NCI-H82 (cell line): ENCODE results near the gene VCX2.
"Not testable (repeated sequence)": the region's sequence is repeated elsewhere in the genome, so short reads cannot be mapped to it uniquely, and the experiment has no call there.

ENCODE experiments used
- DNase-seq: peaks from one replicate; lab custom pipeline; 2025; lab: John Stamatoyannopoulos, UW

VCX2 gene

DNA sequence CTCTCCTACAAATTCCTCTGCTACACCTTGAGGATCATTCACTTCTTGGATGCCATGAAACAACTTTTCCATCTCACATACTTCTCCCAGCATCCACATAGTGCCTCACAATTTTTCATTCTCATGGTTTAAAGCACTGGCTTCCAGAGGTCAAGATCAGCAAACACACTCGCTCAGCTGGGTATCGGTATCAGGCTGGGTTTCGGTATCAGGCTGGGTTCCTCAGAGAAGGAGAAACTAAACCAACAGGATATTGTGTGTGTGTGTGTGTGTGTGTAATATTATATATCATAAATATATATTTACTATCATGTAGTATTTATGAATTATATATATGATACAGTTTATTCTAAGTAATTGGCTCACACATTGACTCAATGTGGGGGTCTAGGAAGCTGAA is at the start of gene VCX2:
Gene VCX2 (minus strand): TSS at position 99 of the 400 bp plus-strand sequence. CDS start 624 bp downstream, outside the sequence.
- DNase-seq: not testable (repeated sequence)

DNA sequence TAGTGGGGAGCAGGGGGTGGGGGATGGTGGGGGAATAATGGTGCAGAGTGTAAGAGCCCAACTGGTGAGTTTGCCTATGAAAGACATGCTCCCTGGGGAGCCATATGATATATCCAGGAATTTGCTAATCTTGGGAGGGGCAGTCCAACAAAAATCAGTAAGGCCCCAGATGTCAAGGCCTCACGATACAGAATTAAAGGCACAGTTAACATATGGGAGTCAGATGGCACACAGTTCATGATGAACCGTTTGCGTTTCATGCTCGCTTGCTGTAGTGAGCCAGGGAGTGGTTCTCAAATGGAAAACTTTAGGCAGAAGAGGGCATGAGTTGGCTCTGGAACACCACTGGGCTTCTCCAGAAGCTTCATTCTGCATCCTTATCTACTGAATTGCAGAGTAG is 33.9 kb upstream of the VCX2 start:
- DNase-seq: peak; percentile 80

DNA sequence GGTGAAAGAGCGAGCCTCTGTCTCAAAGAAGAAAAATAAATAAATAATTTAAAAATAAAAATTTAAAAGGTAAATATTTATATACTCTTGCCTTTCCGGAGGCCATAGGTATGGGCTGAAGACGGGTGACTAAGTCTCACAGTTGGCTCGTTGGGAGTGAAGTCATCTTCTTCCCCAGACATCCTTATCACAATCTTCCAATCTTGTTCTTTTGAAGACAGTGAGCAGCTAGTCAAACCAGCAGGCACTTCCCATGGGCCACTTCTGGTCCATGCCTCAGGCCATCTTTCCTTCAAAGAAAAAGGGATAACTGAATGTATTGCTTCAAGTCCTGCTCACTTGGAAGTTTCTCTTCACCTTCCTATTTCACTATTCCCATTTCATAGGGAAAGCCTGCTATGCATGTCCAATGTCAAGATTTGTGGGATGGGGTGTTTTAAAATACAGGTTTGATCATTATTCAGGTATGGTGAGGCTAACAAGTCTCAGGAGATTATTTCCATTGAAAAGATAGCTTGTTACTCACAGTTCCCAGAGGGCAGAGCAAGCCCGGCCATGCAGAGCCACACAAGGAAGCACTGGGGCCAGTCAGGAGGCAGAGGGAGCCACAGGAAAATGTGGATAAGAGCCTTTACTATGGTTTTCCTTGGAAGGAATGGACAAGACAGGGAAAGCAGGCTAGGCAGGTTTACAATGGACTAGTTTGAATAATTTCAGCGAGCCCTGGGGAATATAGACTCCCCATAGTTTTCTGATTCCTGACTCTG is 33.3 kb upstream of the VCX2 start:
- DNase-seq: no peak

DNA sequence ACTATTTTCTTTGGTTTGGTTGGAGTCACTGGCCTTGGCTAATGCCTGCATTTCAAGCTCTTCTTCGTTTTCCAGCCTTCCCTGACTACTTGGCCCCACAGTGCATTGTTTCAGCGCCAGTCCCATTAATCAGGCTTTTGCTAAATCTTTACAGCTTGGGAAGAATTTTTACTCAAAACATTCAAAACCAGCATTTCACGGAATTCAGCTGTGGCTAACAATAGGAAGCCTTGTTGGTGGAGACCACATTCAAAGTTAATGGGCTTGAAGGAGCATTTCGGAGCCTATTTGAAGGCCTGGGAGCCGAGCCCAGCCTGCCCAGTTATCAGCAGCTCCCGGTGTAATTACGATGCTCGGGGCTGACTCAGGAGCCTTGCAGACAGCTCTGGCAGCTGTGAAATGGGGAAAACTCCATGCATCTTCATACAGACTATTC is 30.8 kb upstream of the VCX2 start:
- DNase-seq: peak; percentile 50

DNA sequence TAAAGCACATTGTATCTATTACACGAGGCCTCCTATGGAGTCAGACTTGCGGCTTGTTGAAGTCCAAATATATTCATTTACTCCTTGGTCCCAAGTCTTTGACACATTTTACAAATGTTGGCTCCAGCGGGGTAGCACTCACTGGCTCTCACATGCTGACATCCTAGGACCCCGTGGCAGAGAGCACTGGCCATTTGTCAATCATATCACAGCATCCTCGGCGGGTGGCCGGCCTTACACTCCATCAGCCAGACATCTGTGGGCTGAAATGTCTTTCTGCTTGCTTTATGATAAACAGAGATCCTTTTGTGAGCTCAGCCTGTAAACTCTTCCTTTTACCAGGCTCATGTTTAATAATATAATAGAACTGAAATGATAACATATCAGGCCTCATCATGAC is 25.7 kb upstream of the VCX2 start:
- DNase-seq: no peak

DNA sequence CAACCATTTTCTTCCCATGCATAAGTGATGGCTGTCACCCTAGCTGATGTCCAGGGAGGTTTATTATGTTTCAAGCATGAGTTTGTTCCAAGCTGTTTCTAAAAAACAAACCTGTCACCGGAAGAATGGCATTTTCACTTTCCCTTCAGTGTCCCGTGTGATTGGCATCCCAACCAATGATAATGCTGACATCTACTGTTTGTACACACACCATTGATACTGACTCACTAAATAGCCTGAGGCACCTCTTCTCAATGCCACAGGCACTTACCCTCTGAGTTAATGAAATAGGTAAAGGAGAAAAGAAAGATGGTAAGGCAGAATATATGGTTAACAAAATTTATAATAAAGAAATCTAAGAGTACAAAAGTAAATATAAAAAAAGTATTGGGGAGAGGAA is 23.1 kb upstream of the VCX2 start:
- no peak for DNase-seq

DNA sequence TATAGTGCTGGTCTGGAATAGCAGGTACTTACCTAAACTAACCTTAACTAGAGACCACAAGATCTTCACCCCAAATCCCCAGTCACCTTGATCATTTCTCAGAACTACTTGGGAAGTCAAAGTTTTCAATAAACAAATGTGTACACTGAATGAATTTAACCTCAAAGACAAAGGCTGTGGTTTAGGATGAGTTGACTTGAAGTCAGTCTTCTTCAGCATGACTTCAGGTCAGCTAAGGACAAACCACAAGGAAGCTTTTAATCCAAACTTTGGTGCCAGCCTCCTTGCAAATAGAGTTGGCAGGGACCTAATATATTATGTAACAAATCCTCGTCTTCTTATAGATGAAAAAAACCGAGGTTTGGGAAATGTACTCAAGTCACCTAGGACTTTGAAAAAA is 21.2 kb upstream of the VCX2 start:
- no peak for DNase-seq

DNA sequence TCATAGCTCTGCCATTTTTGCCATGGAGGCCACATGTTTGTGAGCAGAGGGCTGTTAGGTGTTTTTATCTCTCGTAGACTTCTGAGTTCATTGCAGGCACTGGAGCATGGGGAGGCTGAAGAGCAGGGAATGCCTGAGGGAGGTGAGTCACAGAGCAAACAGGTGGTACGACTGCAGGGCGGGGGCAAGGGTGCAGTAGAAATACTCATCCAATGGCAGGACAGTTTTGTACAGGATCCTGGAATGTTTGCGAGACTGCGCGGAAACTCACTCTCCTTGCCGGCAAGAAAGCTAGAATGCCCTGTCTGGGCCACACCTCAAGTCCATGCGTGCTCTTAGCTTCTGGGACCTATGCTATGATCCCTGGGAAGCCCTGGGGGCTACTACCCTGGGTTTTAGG is 20.0 kb upstream of the VCX2 start:
- no peak for DNase-seq

DNA sequence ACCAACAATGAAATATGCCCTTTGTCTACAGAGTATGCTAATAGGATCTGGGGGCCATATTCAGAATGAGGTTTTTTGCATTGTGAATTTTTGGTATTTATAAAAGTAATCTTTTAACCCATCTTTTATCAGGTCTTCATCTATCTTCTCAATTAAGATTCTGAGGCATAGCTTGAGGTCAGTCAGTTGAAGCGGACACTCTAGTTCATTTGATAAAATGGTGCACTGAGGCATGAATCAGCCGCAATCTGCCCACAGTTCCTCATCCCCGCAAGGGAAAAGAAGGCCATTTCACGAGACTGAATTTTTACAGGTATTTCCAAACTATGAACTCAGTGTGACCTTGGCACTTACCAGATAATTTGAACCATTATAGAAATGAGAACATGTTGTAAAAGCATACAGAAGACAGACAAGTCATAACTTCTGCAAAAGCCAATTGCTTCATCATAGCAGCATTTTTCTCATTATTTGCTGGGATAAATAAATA is 19.3 kb upstream of the VCX2 start:
- DNase-seq: no peak

DNA sequence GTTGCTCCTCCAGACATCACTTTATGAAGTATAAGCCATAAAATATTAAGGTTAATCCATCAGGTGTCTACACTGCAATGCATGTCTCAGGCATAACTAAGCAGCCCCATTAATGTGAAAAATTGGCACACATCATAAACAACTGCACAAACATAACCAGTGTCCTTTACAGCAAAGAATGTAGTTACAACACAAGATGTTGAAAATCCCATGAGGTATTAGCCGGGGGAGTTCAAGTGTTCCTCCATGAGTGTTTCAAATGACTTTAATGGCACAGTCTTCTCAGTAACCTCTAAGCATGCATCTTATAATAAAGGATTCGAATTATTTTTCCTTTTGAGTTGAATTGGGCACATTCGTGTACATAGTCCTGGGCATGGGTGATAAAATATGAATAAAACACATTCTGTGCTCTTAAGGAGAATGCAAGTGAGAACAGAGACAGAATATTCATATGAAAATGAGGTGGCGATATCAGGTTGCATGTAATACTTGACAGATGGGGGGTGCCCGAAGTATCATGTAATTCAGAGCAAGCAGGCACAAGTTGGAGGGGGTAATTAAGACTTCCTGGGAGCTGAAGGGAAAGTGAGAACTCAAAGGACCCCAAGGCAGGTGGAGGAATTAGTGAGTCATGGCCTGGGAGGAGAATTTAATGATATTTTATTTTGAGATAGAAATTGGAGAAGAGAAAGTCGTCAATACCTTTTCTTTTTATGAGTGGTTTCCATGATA is 18.2 kb upstream of the VCX2 start:
- no peak for DNase-seq

DNA sequence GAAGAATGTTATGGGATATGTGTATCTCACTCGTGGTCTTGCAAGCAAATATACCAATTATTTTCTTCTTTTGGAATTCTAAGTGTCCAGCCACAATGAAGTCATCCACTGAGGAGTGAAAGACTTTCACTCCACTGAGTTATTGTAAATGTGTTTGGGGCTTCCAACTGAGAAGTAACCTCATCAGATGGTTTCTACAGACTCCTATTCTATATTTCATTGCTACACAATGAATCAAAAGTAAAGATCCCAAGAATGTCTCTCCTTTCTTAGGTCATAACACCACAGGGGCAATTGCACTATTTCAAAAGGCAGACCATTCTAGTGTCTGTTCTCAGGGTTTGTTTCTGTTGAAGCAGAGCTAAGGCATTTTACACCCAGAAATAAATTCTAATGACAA is 12.3 kb upstream of the VCX2 start:
- DNase-seq: no peak

DNA sequence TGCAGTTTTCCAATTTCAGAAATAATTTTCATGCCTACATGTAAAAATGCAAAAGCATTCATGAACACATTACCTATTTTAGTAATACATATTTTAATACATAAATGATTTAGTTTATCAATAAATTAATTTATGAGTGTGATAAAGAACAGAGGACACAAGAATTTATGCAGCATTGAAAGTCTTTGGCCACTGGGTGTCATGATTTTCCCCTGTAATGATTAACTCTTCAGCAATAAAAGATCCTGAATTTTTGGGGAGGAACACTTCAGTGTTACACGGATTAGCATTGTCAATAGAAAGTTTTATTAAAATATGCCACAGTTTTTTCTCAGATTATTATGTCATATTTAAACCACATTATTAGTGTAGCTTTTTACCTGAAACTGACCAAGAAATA is 8.6 kb upstream of the VCX2 start:
- peak; percentile 19 for DNase-seq

DNA sequence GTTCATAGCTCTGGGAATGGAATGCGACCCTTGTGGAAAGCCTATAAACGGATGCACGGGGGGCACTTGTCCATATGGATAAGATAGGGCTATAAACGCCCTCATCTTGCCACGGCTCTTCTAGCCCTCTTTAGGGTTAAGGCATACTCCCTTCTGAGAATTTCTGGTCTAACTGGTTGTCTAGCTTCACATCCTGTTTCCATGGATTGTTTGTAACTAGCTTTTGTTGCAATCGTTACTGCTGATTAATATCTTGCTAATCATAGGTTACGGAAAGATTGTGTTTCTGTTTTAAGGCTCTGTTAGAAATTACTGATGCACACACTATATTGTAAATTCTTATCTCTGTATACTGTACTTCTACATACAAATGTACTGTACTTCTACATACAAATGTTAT is 17.1 kb downstream of the VCX2 start:
- DNase-seq: not testable (repeated sequence)

DNA sequence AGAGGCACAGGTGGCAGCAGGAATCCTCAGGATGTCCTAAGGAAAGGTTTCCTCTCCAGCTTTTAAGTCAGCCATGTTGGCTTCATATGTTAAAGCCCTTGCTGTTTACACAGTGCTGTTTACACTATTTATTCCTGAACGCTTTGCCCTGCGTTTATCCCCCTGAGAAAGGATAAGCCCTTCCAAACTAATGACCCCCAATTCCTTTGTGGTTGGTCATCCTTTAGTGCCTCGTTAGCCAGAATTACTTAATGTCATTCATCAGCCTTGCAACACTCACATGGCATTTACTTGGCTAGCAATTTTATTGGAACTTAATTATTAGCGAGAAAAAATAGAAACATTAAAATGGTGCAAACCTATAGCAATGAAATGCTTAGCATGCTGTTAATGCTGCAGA is 23.8 kb downstream of the VCX2 start:
- peak; percentile 62 for DNase-seq

DNA sequence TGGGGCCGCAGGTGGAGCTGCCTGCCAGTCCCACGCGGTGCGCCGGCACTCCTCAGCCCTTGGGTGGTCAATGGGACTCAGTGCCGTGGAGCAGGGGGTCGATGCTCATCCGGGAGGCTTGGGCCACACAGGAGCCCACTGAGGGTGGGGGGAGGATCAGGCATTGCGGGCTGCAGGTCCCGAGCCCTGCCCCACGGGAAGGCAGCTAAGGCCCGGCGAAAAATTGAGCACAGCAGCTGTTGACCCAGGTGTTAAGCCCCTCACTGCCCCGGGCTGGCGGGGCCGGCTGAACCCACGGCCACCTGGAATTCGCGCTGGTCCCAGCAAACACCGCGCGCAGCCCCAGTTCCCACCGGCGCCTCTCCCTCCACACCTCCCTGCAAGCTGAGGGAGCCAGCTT is 26.1 kb downstream of the VCX2 start:
- no peak for DNase-seq

DNA sequence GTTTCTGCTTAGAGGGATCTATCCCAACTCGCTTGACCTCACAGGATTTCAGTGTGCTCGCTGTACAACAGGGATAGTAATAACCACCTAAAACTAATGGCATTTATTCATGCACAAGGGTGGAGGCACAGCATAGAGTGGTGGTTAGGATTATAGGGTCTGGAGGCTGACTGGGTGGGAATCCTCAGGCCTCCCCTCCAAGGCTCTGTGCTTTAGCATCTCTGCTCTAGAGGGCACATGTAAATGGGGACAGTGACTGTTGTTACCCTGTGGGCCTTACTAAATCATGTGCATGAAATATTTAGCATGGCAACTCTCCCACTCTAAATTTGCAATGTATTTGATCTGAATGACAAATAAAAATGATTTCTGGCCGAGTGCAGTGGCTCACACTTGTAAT is 29.2 kb downstream of the VCX2 start:
- no peak for DNase-seq

DNA sequence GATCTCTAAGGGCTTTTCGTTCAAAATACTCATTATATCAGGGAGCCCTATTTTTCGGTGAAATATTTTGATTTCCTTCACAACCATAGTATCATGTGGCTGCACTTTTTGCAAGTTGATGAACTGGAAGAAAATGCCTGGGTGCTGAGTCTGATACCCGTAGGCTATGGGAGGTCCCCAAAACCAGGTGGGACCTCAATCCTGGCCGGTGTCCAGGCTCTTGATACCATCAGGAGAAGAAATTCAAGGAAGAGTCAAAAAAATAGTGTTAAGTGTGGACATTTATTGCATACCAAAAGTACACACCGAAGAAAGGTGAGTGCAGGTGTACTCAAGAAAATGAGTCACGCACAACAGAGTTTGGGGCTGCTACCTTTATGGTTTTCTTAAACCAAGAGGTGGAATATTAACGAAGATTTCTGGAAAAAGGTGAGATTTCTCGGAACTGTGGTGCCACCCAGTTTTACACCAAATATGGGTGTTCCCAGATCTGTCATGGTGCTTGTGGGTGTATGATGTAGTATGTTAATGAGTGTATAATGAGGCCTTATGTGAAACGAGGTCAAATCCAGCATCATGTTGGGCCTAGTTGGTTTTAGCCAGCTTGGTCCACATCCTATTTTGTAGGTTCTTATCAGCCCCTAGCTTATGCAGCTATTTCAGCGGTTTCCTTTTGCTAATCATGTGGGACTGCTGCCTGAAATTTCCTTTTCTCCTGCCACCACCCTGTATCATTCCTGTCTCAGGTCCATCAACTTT is 29.9 kb downstream of the VCX2 start:
- DNase-seq: no peak

DNA sequence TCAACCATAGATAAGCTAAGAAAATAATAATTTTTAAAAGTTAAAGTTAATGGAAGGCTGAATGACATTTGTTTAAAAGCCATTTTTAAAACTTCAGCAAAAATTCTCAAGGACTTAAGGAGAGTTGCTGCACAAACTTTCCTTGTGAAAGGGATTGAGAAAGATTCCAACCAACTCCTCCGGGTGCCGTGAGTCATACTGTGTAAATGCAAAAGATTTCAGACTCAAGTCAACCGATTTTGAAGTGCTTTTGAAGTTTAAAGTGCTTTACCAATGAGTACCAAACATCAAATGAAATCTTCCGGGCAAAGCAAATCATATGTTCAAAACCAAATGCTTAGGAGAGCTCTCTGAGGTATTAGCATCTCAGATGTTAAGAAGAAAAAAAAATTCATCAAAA is 31.4 kb downstream of the VCX2 start:
- no peak for DNase-seq

DNA sequence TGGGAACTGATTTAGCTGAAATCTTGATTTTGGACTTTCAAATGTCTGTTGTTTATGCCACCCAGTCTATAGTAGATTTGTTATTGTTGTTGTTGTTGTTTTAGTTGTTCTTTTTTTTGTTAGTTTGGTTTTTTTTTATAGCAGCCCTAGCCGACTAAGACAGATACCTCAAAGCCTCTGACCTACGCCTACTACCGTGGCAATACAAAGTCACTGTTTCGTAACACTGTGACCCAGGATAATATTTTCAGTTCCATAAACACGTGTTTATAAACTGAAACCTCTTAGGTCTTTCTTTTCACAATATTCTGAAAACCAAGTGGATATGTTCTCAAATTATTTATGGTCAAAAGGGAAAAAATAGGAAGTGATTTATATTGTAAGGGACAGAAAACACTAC is 32.8 kb downstream of the VCX2 start:
- DNase-seq: no peak

DNA sequence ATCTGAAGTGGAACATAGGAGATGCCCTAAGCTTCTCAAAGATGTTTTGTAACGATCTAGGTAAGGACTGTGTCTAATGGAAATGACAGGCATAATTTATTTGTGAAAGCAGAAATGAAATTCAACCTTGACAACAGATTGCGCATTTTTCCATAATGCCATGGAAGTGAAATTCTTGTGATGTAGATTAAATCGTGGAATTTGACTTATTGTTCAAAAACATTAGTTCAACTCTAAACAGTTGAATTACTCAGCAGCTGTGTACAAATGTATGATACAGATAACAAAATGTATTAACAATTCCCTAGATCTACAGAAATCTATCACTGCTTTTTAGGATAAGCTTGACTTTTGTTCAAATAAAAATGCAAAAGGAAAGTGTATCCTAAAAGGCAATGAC is 44.4 kb downstream of the VCX2 start:
- DNase-seq: no peak

DNA sequence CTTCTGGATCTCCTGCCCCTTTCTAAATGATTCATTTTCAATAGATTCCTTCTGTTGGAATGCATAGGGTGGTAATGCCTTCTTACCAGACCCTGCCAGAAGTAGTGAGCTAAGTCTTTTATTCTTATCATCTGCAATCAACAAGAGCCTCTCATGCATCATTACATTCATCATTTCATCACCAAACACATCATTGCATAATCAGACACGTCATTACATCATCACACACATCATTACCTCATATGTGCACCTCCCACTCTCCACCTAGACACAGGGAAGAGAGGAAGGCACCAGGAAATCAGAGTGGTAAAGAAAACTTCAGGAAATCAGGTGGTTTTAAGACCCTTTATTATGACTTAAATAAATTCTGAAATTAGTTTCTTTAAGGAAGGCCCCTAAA is 45.0 kb downstream of the VCX2 start:
- no peak for DNase-seq

DNA sequence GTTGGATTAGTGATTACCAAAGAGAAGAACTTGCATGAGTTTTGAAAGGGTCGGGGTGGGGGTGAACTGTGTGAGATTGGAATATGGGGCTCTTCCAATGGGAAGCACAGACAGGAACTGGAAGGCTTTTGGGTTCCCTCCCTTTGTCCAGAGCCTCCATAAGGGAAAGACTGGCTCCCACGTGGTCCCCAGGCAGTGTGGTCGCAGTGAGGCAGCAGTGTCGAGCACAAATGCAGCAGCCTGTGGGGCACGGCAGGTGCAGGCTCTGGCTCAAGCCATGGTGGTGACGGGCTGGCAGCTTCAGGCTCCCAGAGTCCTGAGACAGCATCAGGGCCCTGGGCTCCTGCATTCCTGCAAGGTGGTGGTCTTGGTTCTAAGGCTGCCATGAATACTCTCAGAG is 45.5 kb downstream of the VCX2 start:
- no peak for DNase-seq

DNA sequence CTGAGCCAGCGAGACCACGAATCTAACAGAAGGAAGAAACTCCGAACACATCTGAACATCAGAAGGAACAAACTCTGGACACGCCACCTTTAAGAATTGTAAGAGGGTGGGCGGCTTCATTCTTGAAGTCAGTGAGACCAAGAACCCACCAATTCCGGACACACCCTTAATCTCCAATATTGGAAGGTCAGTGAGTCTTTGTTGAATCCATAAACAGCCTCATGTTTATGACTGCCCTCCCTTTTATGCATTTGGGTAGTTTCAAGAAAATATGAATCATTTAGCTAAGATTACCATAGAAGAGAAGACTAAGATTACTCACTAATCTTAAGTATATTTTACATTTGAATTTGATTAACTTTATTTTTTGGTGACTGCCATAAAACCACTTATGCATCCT is 48.5 kb downstream of the VCX2 start:
- DNase-seq: no peak
